H9 (cell line): ENCODE results near the gene PRPF18. TPM values are rescaled to one million over a fixed set of nuclear protein-coding genes. Genes with fewer than 3 reads are reported as not detected.

Experiments
- DNase-seq: peaks from one replicate; pipeline ENCODE4 v3.0.0-alpha.2; 2017
- H2AFZ ChIP-seq: one replicate; pipeline ENCODE4 v1.6.1; 2013; ENCODE audit warnings: mild to moderate bottlenecking, low read length, control low read depth, moderate library complexity
- H2AK5ac ChIP-seq: 2 replicates; pipeline ENCODE4 v1.6.1; 2013; ENCODE audit warnings: low read length, control low read depth, mixed read lengths; ENCODE audit not compliant: insufficient read length
- H2BK120ac ChIP-seq: one replicate; pipeline ENCODE4 v1.6.1; 2013; ENCODE audit warnings: low read depth, mild to moderate bottlenecking, low read length, control low read depth, inconsistent platforms; ENCODE audit not compliant: poor library complexity, severe bottlenecking
- H2BK12ac ChIP-seq: 2 replicates; pipeline ENCODE4 v1.6.1; 2013; ENCODE audit warnings: low read length, control low read depth, mixed read lengths, low read depth; ENCODE audit not compliant: insufficient read length
- H2BK15ac ChIP-seq: 2 replicates; pipeline ENCODE4 v1.6.1; 2013; ENCODE audit warnings: low read depth, low read length, control low read depth
- H2BK20ac ChIP-seq: one replicate; pipeline ENCODE4 v1.6.1; 2013; ENCODE audit warnings: low read depth, mild to moderate bottlenecking, low read length, control low read depth, inconsistent platforms; ENCODE audit not compliant: poor library complexity, severe bottlenecking
- H2BK5ac ChIP-seq: 2 replicates; pipeline ENCODE4 v1.6.1; 2013; ENCODE audit warnings: low read length, control low read depth, mixed read lengths; ENCODE audit not compliant: insufficient read length
- H3K14ac ChIP-seq: 2 replicates; pipeline ENCODE4 v1.6.1; 2013; ENCODE audit warnings: low read length, control low read depth; ENCODE audit not compliant: insufficient read depth
- H3K18ac ChIP-seq: 2 replicates; pipeline ENCODE4 v1.6.1; 2013; ENCODE audit warnings: low read depth, mild to moderate bottlenecking, mixed read lengths, low read length, control low read depth; ENCODE audit not compliant: insufficient read length
- H3K23ac ChIP-seq: 2 replicates; pipeline ENCODE4 v1.6.1; 2013; ENCODE audit warnings: low read length, control low read depth, mixed read lengths, low read depth; ENCODE audit not compliant: insufficient read length
- H3K23me2 ChIP-seq: 2 replicates; pipeline ENCODE4 v1.6.1; 2013; ENCODE audit warnings: low read depth, mild to moderate bottlenecking, mixed read lengths, low read length, control low read depth; ENCODE audit not compliant: insufficient read length, poor library complexity, severe bottlenecking
- H3K27ac ChIP-seq: 2 replicates; pipeline ENCODE4 v1.5.1; 2013; ENCODE audit warnings: low read length, control low read depth, mixed read lengths, low read depth; ENCODE audit not compliant: insufficient read length
- H3K27me3 ChIP-seq: 2 replicates; pipeline ENCODE4 v1.6.1; 2013; ENCODE audit warnings: low read length, control low read depth, inconsistent platforms; ENCODE audit not compliant: insufficient read depth
- H3K4ac ChIP-seq: 2 replicates; pipeline ENCODE4 v1.6.1; 2013; ENCODE audit warnings: low read depth, mild to moderate bottlenecking, control low read depth, inconsistent platforms, low read length, moderate library complexity
- H3K4me1 ChIP-seq: 2 replicates; pipeline ENCODE4 v1.6.1; 2013; ENCODE audit warnings: low read length, control low read depth, inconsistent platforms; ENCODE audit not compliant: insufficient read depth
- H3K4me2 ChIP-seq: 2 replicates; pipeline ENCODE4 v1.6.1; 2013; ENCODE audit warnings: low read length, control low read depth, mixed read lengths; ENCODE audit not compliant: insufficient read length, insufficient read depth
- H3K56ac ChIP-seq: 2 replicates; pipeline ENCODE4 v1.6.1; 2013; ENCODE audit warnings: low read depth, mild to moderate bottlenecking, mixed read lengths, low read length, control low read depth; ENCODE audit not compliant: insufficient read length
- H3K79me1 ChIP-seq: 2 replicates; pipeline ENCODE4 v1.6.1; 2013; ENCODE audit warnings: low read depth, mild to moderate bottlenecking, moderate library complexity, low read length, control low read depth, inconsistent platforms; ENCODE audit not compliant: insufficient read depth, poor library complexity, severe bottlenecking
- H3K79me2 ChIP-seq: 2 replicates; pipeline ENCODE4 v1.6.1; 2013; ENCODE audit warnings: low read length, control low read depth, inconsistent platforms; ENCODE audit not compliant: insufficient read depth
- H3K9ac ChIP-seq: 2 replicates; pipeline ENCODE4 v1.6.1; 2013; ENCODE audit warnings: low read length, control low read depth, mixed read lengths; ENCODE audit not compliant: insufficient read length; ENCODE audit errors: extremely low read depth
- H3K9me3 ChIP-seq: one replicate; pipeline ENCODE4 v1.6.1; 2013; ENCODE audit warnings: low read depth, low read length, inconsistent platforms; ENCODE audit not compliant: control insufficient read depth
- H3T11ph ChIP-seq: one replicate; pipeline ENCODE4 v1.6.1; 2013; ENCODE audit warnings: mild to moderate bottlenecking, low read length, control low read depth, inconsistent platforms
- H4K20me1 ChIP-seq: one replicate; pipeline ENCODE4 v1.6.1; 2013; ENCODE audit not compliant: control insufficient read depth, insufficient read length, insufficient read depth
- H4K5ac ChIP-seq: 2 replicates; pipeline ENCODE4 v1.6.1; 2013; ENCODE audit warnings: low read depth, mild to moderate bottlenecking, mixed read lengths, low read length, control low read depth; ENCODE audit not compliant: insufficient read length
- H4K8ac ChIP-seq: replicated peaks from 2 replicates; pipeline ENCODE4 v1.6.1; 2013; ENCODE audit warnings: low read length, control low read depth, mixed read lengths, low read depth; ENCODE audit not compliant: insufficient read length
- H4K91ac ChIP-seq: 2 replicates; pipeline ENCODE4 v1.6.1; 2013; ENCODE audit warnings: low read depth, mild to moderate bottlenecking, moderate library complexity, mixed read lengths, low read length, control low read depth; ENCODE audit not compliant: insufficient read length
- H3K27ac Mint-ChIP-seq, 3 experiments: 2 replicates in 2 of 3; 3 replicates in 1 of 3; pipeline ENCODE4 v1.8.0; 2020 to 2021; ENCODE audit warnings: mixed read lengths in 3 of 3, mild to moderate bottlenecking in 1 of 3, moderate library complexity in 1 of 3
- H3K27me3 Mint-ChIP-seq: 2 replicates; pipeline ENCODE4 v1.8.0; 2021; ENCODE audit warnings: low read depth, mild to moderate bottlenecking, moderate library complexity, mixed read lengths
- H3K36me3 Mint-ChIP-seq, 3 experiments: 2 replicates in 2 of 3; 3 replicates in 1 of 3; pipeline ENCODE4 v1.8.0; 2020 to 2021; ENCODE audit warnings: low read depth in 3 of 3, mixed read lengths in 3 of 3; ENCODE audit not compliant: insufficient read depth in 1 of 3
- H3K4me1 Mint-ChIP-seq, 2 experiments: 2 replicates each; pipeline ENCODE4 v1.8.0; 2020; ENCODE audit warnings: mixed read lengths in 2 of 2
- H3K4me3 Mint-ChIP-seq, 2 experiments: 2 replicates in 1 of 2; 3 replicates in 1 of 2; pipeline ENCODE4 v1.8.0; 2020 to 2021; ENCODE audit warnings: mild to moderate bottlenecking in 2 of 2, mixed read lengths in 2 of 2, moderate library complexity in 1 of 2
- H3K9me3 Mint-ChIP-seq, 2 experiments: 2 replicates in 1 of 2; 3 replicates in 1 of 2; pipeline ENCODE4 v1.8.0; 2020; ENCODE audit warnings: mild to moderate bottlenecking in 2 of 2, mixed read lengths in 2 of 2, moderate library complexity in 1 of 2
- CTCF ChIP-seq: fragments of 200-600 bp; sonication (generic); conservative IDR thresholded peaks from 3 replicates; pipeline ENCODE4 v1.8.0; 2021; ENCODE audit warnings: antibody characterized with exemption, mild to moderate bottlenecking
- WGBS: extraction: QIAGEN DNeasy Blood & Tissue Kit; methylation state at CpG from one replicate; pipeline ENCODE4 v1.1.7; 2013; ENCODE audit warnings: missing lambda C conversion rate, low lambda C conversion rate, mixed read lengths; ENCODE audit not compliant: insufficient read length; ENCODE audit errors: extremely low coverage; 5-methylcytosine and 5-hydroxymethylcytosine counted together
- total RNA-seq: library from RNA; stranded (reverse); gene quantifications from 2 replicates; pipeline ENCODE4 v1.2.1, GENCODE V29; 2021

PRPF18 gene
- total RNA-seq, 1 experiment from 2014 or later = 17.1 TPM

- Histone ChIP-seq H2BK120ac (no peak overlapping the region), H3K4ac (no peak overlapping the region), H3K18ac (no peak overlapping the region), H2BK12ac (no peak overlapping the region), H2AK5ac (no peak overlapping the region), H3K79me1 (no peaks in the 10 kb centered on the region), H3K9ac (no peak overlapping the region), H4K8ac (no peak overlapping the region), H3K27me3 (no peaks in the 10 kb centered on the region), H3K23me2 (no peaks in the 10 kb centered on the region), H3K14ac (no peak overlapping the region), H3K23ac (no peak overlapping the region), H2BK5ac (no peak overlapping the region), H3K4me1 (no peaks in the 10 kb centered on the region), H2BK15ac (no peak overlapping the region), H2AFZ (no peak overlapping the region), H3K9me3 (peaks cover 14% of the 10 kb centered on the region), H3K56ac (no peak overlapping the region), H3T11ph (no peak overlapping the region), H2BK20ac (no peak overlapping the region), H3K79me2 (no peaks in the 10 kb centered on the region), H3K4me2 (no peak overlapping the region), H4K91ac (no peak overlapping the region), H4K20me1 (no peaks in the 10 kb centered on the region), H3K27ac (no peak overlapping the region), H4K5ac (no peak overlapping the region)
- Mint-ChIP-seq H3K9me3 (peaks cover 17 to 24% of the 10 kb centered on the region in 2 experiments), H3K4me1 (no peaks in the 10 kb centered on the region; a peak in 1 of 4 replicates), H3K27ac (no peak overlapping the region), H3K27me3 (no peaks in the 10 kb centered on the region; the same call in 1 of the 2 replicates), H3K4me3 (no peak overlapping the region), H3K36me3 (peaks cover 46 to 60% (median 56%) of the 10 kb centered on the region in 3 experiments)
- no peak for DNase-seq
- TF ChIP-seq CTCF = no peak
- no CpG with 5 or more reads among the region's 2 CpGs for WGBS
These were observed 55.5 kb downstream of the PRPF18 start for GRCh38 chr10:13642293-13642692.
